H1 (cell line): ENCODE data around the gene LRRC49. TPM values are rescaled to one million over a fixed set of nuclear protein-coding genes. Genes with fewer than 3 reads are reported as not detected.

Experiments
- CHD7 ChIP-seq: fragments of 300-600 bp; sonication (generic); IDR thresholded peaks from 2 replicates; pipeline ENCODE4 v1.7.1; 2012; ENCODE audit warnings: low read length, moderate library complexity, mild to moderate bottlenecking, inconsistent platforms; ENCODE audit not compliant: insufficient replicate concordance
- polyA plus RNA-seq, 7 experiments: library from polyadenylated mRNA; depleted of rRNA in 3 of 7; stranded (reverse) in 5 of 7; unstranded in 2 of 7; fragments of >200 nt in 5 of 7; fragments of 200-250 nt in 2 of 7; gene quantifications; 1 replicate in 5 of 7; 2 replicates in 1 of 7; 4 replicates in 1 of 7; pipeline versions ENCODE4 v1.2.1 to v1.2.3, GENCODE V29; 2011 to 2013; ENCODE audit warnings: missing spikeins in 2 of 7, mixed read lengths in 2 of 7
- total RNA-seq: library from RNA; stranded (reverse); fragmentation: NEBNext Ultra II Directional; extraction: Animal tissue kit (Norgen Biotek cat#: 25700); gene quantifications from 2 replicates; pipeline ENCODE4 v1.2.1, GENCODE V29; 2021

LRRC49 gene
- total and polyA plus RNA-seq, 2 of the 8 experiments (the other 6 are each of a cell fraction or from before 2014, with no cell fraction given), result 5.0 to 10.4 TPM

GRCh38 chr15:70931821-70932220 is 39.2 kb downstream of the LRRC49 start (continued):
- no peak for TF ChIP-seq CHD7
